Measurements from ENCODE around the gene GFRA1. TPM values are rescaled to one million over a fixed set of nuclear protein-coding genes. Genes with fewer than 3 reads are reported as not detected.

GFRA1 gene
- total and polyA plus RNA-seq, 8 donors, result 0.29 to 83.2 (median 4.6) TPM

DNA sequence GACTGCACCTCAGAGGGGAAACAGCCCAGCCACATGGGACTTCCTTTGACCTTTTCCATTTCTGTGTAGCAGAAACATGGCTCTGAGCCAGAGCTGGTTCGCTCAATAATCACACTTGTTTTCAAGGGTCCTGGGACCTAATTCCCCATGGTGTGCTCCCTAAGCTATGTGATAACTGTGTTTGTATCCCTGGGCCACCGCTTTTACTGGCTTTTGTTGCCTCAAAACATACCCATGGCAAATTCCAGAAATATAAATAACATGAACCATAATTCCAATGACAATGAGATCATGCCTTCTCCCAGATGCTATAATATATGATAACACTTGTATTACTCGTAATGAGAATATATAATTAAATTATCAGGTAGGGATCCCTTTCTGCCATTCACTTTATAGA lies 196.4 kb downstream of the GFRA1 start:
- intact Hi-C loops (cut with DNase I; ENCODE audit: low total_unique reads), result no loop called here
- Histone ChIP-seq H3K4me1 (peaks cover 0 to 3% (median 0%) of the 10 kb centered on the region in 4 donors), H3K9me3 (no peaks in the 10 kb centered on the region), H3K4me3 (no peak overlapping the region), H3K27me3 (no peaks in the 10 kb centered on the region), H3K36me3 (no peaks in the 10 kb centered on the region), H3K27ac (no peak overlapping the region)
- DNase-seq, result no peak
- TF ChIP-seq POLR2A (IDR thresholded peaks at IDR 0.05), result no peak
- TF ChIP-seq, protein P1, sequence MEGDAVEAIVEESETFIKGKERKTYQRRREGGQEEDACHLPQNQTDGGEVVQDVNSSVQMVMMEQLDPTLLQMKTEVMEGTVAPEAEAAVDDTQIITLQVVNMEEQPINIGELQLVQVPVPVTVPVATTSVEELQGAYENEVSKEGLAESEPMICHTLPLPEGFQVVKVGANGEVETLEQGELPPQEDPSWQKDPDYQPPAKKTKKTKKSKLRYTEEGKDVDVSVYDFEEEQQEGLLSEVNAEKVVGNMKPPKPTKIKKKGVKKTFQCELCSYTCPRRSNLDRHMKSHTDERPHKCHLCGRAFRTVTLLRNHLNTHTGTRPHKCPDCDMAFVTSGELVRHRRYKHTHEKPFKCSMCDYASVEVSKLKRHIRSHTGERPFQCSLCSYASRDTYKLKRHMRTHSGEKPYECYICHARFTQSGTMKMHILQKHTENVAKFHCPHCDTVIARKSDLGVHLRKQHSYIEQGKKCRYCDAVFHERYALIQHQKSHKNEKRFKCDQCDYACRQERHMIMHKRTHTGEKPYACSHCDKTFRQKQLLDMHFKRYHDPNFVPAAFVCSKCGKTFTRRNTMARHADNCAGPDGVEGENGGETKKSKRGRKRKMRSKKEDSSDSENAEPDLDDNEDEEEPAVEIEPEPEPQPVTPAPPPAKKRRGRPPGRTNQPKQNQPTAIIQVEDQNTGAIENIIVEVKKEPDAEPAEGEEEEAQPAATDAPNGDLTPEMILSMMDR (IDR thresholded peaks at IDR 0.05), result no peak
- no peak for TF ChIP-seq EP300 (IDR thresholded peaks at IDR 0.05)
- no peak for TF ChIP-seq POLR2AphosphoS5 (IDR thresholded peaks at IDR 0.05)
- WGBS, 5 donors, result 83 to 90% (median 87%) methylated on average over 3 of the region's 3 CpGs

GRCh38 chr10:116073510-116073909 lies 199.5 kb downstream of the GFRA1 start:
- Histone ChIP-seq H3K27me3 (no peaks in the 10 kb centered on the region), H3K4me3 (no peak overlapping the region), H3K27ac (no peak overlapping the region), H3K36me3 (no peaks in the 10 kb centered on the region), H3K9me3 (no peaks in the 10 kb centered on the region), H3K4me1 (peaks cover 0 to 29% (median 3%) of the 10 kb centered on the region in 4 donors)
- 81 to 88% (median 84%) methylated on average over 7 of the region's 7 CpGs for WGBS, 5 donors
- TF ChIP-seq POLR2AphosphoS5 (IDR thresholded peaks at IDR 0.05) (no peak), EP300 (IDR thresholded peaks at IDR 0.05) (no peak), POLR2A (IDR thresholded peaks at IDR 0.05) (no peak)
- TF ChIP-seq, protein P1 (IDR thresholded peaks at IDR 0.05), result no peak
- intact Hi-C loops (cut with DNase I; ENCODE audit: low total_unique reads), result no loop called here
- no peak for DNase-seq

GRCh38 chr10:116073001-116073400 lies 200.0 kb downstream of the GFRA1 start:
- 71 to 77% (median 73%) methylated on average over 5 of the region's 5 CpGs for WGBS, 5 donors
- intact Hi-C loops (cut with DNase I; ENCODE audit: low total_unique reads), result no loop called here
- Histone ChIP-seq H3K27ac (no peak overlapping the region), H3K27me3 (no peaks in the 10 kb centered on the region), H3K36me3 (no peaks in the 10 kb centered on the region), H3K4me3 (no peak overlapping the region), H3K9me3 (no peaks in the 10 kb centered on the region), H3K4me1 (peaks cover 0 to 34% (median 3%) of the 10 kb centered on the region in 4 donors)
- TF ChIP-seq, protein P1 (IDR thresholded peaks at IDR 0.05), result no peak
- TF ChIP-seq POLR2A (IDR thresholded peaks at IDR 0.05) (no peak), POLR2AphosphoS5 (IDR thresholded peaks at IDR 0.05) (no peak)
- peak in 1 of 2 donors; percentile 26 for DNase-seq

DNA sequence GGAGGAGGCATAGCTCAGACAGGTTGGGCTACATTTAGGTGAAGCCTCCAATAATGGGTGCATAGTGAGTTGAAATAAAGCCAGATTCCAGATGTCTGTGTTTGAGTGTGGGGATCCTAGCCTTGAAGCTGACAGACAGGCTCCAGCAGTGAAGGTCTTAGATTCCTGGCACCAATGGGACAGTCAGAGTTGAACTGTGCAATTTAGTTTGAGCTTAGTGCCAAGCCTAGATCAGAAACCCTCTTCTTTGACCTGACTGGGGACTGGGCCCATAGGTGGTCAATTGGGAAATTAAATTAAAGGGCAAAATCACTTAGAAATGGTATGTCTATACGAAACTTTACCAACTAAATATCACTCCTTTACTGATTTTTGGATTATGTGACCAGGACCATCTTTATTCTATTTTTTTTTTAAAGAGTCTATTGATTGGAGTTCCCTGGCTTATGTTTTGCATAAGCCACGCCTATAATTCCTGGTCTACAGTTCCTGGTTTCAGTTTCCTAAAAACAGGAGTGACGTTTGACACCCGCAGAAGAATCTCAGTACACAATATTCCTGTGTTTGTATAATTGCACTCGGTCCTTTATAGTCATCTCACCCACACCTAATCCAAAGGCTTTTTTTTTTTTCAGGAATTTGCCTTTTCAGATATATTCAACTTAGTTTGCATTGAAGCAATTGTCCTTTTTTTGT lies 201.4 kb downstream of the GFRA1 start:
- WGBS, 5 donors, result 74 to 84% (median 83%) methylated on average over 5 of the region's 5 CpGs
- H3K4me1 ChIP-seq, result peaks cover 0 to 35% (median 3%) of the 10 kb centered on the region in 4 donors
- H3K4me3 ChIP-seq, result no peak overlapping the region
- no peaks in the 10 kb centered on the region for H3K36me3 ChIP-seq
- intact Hi-C loops (cut with DNase I; ENCODE audit: low total_unique reads), result no loop called here
- no peaks in the 10 kb centered on the region for H3K27me3 ChIP-seq
- no peaks in the 10 kb centered on the region for H3K9me3 ChIP-seq
- no peak for DNase-seq
- TF ChIP-seq EP300 (IDR thresholded peaks at IDR 0.05), result no peak
- TF ChIP-seq POLR2AphosphoS5 (IDR thresholded peaks at IDR 0.05), result no peak
- peak overlapping the region in 1 of 5 donors; percentile 50 for H3K27ac ChIP-seq

DNA sequence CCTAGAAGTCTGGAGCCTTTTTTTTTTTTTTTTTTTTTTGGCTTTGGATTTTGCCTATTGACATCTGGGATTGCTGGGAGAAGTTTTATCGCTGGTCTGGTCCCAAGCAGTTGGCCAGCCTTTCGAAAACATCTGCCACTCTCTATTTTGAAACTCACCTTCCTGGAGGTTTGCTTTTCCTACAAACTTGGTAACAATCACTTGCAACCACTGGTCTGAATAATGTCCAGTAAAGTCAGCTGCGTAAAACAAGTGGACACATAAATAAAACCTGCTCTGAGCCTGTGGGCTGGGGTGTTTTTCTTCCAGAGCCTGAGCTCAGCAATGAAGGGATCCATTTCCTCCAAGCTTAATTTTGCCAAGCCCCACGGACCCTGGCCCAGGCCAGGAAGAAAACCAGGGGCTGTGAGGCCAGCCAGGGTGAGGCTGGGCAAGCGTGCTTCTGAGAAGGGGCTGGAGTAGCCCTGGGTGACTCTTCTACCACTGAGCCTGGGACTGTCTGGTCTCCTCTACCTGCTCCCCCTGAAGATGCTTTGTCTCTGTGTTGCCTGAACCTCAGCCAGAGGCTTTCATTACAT lies 202.2 kb downstream of the GFRA1 start:
- no peak overlapping the region for H3K4me3 ChIP-seq
- H3K9me3 ChIP-seq, result no peaks in the 10 kb centered on the region
- no peak for TF ChIP-seq POLR2A (IDR thresholded peaks at IDR 0.05)
- no peak for TF ChIP-seq POLR2AphosphoS5 (IDR thresholded peaks at IDR 0.05)
- TF ChIP-seq EP300 (IDR thresholded peaks at IDR 0.05), result no peak
- TF ChIP-seq, protein P1 (IDR thresholded peaks at IDR 0.05), result no peak
- DNase-seq, result no peak
- intact Hi-C loops (cut with DNase I; ENCODE audit: low total_unique reads), result no loop called here
- peaks cover 0 to 35% (median 3%) of the 10 kb centered on the region in 4 donors for H3K4me1 ChIP-seq
- no peaks in the 10 kb centered on the region for H3K36me3 ChIP-seq
- 65 to 89% (median 79%) methylated on average over 4 to 5 of the region's 5 CpGs for WGBS, 5 donors
- H3K27ac ChIP-seq, result peak overlapping the region in 1 of 5 donors; percentile 50
- H3K27me3 ChIP-seq, result no peaks in the 10 kb centered on the region
